A204.1 (cell line): ENCODE data around the gene ZEB1.
"Not testable (repeated sequence)": the region's sequence is repeated elsewhere in the genome, so short reads cannot be mapped to it uniquely, and the experiment has no call there.

Experiments
- FAIRE-seq: peaks from 2 replicates; lab custom pipeline; 2012; peaks lifted over from hg19 to GRCh38; lab: Jason Lieb, UNC

Gene ZEB1

DNA sequence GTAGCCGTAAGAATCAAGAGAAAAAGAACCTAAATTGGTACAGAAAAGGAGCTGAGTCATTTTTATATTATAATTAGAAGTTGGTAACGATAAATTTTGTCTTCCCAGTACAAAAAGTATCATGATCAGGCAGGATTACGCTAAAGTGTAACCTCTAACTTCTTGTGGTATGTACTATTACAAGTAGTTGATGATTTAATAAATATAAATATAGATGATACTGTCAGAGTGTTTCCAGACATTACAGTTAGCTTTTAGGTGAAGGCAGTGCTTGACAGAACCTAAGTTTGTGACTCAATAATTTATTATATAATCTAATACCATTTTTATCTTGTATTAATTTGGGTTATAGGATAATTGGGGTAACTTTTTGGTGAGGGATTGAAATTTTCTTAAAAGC lies 53.4 kb downstream of the ZEB1 start:
- FAIRE-seq = no peak

- no peak for FAIRE-seq
These were observed 55.2 kb downstream of the ZEB1 start for GRCh38 chr10:31374146-31374696.

DNA sequence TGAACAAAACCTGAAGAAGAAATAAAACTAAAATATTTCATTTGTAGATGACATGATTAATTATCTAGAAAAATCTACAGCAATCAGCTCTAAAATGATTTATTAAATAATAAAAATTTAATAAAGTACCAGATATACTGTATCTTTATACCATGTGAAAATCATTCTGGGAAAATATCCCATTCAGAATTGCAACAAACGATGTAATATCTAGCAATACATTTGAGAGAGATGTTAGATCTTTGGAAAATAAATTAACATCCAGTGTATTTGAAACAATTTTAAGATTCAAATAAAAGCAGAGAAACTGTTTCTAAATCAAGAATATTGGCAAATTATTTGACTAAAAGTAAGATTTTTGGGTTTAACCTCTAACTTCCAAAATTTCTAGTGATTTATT lies 62.2 kb downstream of the ZEB1 start:
- FAIRE-seq = no peak

DNA sequence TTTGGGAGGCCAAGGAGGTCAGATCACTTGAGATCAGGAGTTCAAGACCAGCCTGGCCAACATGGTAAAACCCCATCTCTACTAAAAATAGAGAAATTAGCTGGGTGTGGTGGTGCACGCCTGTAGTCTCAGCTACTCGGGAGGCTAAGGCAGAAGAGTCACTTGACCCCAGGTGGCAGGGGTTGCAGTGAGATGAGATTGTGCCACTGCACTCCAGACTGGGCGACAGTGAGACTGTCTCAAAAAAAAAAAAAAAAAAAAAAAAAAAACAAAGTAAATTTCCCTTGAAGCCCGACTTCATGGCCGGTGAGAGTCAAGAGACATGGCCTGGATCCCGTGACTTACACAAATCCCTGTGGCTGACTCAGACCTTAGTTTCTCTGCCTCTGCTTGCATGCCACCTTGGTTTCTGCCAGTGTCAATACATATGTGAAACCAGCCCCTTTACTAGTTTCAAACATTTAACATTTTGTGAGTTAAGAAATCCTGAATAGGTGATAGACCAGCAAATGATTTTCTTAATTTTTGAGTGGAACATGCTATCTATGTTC lies 62.8 kb downstream of the ZEB1 start:
- no peak for FAIRE-seq

GRCh38 chr10:31383810-31384588 lies 65.0 kb downstream of the ZEB1 start:
- no peak for FAIRE-seq

DNA sequence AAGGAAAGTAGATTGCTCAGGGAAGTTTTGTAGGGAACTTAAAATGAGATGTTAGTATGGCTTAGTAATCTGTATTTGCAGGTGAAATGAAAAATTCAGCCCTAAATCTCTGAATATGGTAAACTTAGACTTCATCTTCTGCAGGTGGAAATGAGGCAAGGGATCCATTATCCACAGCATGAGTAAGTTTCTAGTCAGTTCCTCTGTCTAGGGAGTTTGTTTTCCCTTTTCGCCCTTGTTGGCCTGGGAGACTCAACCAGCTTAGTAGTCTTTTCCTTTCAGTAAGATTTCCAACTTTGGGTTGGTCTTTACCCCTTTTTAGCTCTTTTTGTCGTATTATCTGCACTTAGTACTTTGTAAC lies 65.6 kb downstream of the ZEB1 start:
- FAIRE-seq = no peak

GRCh38 chr10:31390804-31391203 lies 71.8 kb downstream of the ZEB1 start:
- no peak for FAIRE-seq

DNA sequence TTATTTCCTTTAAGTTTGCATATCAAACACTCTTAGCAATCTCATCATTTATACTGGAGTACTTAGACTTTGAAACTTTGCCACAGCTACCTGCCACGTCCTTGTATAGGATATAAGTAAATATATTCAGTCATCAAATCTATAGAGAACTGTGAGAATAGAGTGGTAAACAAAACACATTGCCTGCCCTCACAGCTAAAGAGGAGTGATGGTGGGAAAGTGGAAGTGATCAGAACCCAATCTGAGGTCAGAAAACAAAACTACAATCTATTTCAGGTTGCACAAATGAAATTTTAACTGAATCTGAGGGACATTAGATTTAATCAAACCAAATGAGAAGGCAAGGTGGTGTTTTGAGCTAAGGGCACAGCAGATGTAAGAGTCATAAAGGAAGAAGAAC lies 74.8 kb downstream of the ZEB1 start:
- FAIRE-seq = no peak

DNA sequence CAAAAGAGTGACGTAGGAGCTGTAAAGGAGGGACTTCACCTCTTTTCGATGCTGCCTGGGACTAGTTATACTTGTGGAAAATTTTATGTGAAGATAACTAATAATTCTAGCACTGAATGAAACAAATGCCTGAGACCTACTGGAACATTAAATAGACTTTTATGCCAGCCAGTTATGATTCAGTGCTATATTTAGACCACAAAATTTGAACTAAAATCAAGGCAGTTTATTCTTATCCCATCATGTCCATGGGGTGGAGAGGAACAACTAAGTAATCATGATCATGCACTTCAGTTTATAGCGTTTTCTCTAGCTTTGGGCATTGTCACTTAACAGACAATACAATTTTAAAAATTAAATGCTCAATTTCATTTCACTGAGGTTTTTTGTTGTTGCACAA lies 76.7 kb downstream of the ZEB1 start:
- no peak for FAIRE-seq

DNA sequence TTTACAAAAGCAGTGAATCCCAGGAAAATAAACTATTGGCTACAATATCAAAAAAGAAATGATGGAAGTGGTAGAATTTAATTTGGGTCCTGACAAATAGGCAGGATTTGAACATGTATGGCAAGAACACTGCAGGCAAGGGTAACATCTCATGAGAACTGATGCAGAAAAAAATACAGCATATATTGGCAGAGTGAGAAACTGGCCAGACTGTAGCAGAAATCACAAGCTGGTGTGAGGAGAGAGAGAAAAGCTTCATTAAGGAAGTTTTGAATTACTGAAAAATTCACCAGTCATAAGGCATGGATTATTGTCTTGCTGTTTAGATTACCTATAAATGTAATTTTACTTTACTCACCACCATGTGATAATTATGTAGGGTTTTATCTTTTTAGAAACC lies 77.4 kb downstream of the ZEB1 start:
- no peak for FAIRE-seq

DNA sequence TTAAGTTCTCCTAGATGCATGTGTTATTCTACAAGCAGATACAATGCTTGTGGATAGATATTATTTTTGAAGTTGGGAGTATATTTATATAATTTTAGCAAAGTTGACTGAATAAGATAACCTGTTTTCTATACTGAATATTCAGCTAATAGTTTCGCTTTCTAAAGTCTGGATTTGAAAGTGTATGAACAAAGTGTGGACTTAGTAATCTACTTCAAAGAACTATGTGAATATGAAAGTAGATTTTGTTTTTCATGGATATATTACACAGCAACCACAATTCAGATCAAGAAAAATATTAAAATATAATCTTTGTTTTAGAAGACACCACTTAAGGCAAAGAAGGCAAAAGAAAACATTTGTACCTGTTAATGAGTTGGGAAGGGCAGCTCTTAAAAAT lies 78.8 kb downstream of the ZEB1 start:
- FAIRE-seq = no peak

DNA sequence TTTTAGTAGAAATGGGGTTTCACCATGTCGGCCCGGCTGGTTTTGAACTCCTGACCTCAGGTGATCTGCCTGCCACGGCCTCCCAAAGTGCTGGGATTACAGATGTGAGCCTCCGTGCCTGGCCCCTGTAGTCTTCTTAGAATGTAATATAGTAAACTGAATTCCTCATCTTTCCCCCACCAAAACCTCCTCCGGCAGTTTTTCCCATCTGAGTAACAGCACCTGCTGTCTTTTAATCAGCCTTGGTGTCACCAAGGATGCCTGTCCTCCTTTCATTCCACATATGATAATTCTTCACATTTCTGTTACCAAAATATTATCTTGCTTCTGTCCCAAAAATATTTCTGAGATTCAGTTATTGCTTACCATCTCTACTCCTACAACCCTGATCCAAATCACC lies 80.2 kb downstream of the ZEB1 start:
- FAIRE-seq = no peak

DNA sequence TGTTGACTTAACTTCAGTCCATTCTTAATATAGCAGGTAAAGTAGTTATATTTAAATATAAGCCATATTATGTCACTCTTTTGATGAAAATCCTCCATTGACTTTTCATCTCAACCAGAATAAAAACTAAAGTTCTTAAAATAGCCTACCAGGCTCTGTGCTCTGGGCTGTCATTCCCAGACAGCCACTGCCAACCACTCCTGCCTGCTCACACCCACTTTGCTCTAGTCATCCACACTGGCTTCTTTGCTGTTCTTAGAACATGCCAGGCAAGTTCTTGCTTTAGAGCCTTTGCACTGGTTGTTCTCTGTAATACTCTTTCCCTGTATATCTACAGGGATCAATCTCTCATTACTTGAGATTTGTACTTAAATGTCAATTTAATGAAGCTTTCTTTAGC lies 80.6 kb downstream of the ZEB1 start:
- no peak for FAIRE-seq

- FAIRE-seq = no peak
These were observed 82.3 kb downstream of the ZEB1 start for GRCh38 chr10:31401287-31401686.

DNA sequence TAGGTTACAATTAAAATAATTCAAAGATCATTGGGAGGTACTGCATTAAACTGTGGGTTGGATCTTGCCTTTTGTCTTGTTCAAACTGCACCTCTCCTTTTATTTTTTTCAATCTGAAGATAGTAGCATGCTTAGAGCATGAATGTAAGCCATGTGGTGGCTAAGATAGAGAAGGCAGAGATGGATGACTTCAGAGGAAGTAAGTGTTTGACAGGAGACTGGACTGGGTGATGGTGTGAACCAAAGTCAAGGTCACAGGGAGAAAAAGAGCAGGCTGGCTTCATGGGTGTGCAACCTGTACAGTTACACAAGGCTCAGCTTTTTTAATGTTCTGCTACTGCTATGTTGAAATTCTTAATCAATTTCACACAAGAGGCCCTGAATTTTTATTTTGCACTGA lies 85.6 kb downstream of the ZEB1 start:
- FAIRE-seq = no peak

DNA sequence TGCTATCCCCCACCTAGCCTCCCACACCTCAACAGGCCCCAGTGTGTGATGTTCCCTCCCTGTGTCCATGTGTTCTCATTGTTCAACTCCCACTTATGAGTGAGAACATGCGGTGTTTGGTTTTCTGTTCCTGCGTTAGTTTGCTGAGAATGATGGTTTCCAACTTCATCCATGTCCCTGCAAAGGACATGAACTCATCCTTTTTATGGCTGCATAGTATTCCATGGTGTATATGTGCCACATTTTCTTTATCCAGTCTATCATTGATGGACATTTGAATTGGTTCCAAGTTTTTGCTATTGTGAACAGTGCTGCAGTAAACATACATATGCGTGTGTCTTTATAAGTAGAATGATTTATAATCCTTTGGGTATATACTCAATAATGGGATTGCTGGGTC lies 86.8 kb downstream of the ZEB1 start:
- not testable (repeated sequence) for FAIRE-seq

- FAIRE-seq = not testable (repeated sequence)
These were observed 93.4 kb downstream of the ZEB1 start for GRCh38 chr10:31412397-31412796.

DNA sequence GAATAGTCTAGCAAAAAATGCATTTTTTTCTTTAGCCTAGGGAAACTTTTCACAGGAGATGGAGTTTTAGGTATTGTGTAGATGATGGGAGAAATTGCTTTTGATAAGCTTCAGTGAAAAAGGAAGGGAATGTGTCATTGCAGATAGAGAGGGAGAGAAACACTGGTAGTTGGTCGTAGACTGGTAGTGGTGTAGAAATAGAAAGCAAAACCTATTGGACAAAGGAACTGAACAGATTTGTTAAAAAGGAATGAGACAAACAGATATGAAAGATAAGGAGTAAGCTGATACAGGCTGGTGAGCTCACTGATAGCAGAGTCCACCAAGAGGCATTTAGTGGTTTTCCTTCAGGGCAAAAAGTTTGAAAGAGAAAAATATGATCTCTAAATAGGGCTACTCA lies 94.3 kb downstream of the ZEB1 start:
- FAIRE-seq = no peak

DNA sequence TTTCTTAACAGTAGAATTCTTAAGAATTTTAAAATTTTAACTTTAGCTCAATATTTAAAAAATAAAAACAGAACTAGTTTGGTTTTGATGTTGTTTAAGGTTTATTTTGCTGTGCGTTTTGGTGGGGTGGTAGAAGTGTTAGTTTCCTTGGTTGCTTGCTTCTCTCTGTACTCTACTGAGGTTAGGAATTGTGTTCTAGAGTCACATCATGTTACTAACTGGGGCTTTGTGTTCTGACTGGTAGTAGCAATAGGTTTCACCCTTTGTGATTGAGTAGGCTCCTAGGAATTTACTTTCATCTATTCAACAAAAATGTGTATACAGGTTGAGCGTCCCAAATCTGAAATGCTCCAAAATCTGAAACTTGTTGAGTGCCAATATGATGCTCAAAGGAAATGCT lies 99.5 kb downstream of the ZEB1 start:
- no peak for FAIRE-seq

DNA sequence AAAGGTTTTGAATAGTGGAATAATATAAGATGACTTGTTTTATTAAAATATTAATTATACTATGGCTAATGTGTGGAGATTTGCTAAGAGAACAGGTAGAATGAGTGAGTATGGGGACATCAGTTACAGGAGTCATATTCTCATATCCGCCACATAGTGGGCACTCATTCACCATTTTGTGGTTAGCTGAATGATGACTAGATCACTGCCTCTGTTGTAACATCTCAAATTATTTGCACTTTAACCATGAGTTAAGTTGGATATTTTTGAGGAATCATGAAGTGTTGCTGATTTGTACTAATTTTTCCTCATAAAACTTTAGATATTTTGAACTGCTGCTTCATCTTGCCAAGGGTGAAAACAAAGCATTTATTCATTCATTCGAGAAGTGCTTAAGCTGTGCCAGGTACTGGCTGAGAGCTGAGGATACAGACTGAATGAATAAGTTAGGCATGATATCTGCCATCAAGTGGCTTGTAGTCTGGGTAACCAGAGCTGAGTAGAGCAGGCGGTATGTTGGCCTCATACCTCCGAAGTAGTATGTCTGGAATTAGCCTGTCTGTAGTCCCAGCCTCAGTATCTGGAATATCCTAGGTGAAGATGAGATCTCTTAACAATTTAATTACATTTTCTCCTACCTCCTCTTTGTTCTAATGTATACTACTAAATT lies 100.5 kb downstream of the ZEB1 start:
- no peak for FAIRE-seq

DNA sequence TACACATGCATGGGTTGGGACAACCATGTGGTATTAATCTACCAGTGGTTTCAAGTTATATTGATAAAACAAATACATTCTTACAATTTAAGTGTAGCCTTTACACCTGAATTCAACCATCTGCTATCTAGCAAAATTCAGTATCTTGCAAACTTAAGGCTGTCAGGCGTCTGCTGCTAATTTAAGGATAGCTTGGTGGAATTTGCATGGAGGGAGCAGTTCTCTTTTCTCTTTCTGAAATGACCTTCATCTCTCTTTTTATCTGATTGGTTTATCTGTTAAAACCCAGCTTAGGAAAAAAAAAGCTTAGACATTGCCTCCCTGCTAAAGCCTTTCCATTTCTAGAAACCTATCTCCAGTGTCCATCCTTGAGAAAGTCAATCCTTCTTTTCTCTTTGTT lies 102.3 kb downstream of the ZEB1 start:
- FAIRE-seq = no peak

GRCh38 chr10:31422634-31423033 lies 103.6 kb downstream of the ZEB1 start:
- FAIRE-seq = no peak

DNA sequence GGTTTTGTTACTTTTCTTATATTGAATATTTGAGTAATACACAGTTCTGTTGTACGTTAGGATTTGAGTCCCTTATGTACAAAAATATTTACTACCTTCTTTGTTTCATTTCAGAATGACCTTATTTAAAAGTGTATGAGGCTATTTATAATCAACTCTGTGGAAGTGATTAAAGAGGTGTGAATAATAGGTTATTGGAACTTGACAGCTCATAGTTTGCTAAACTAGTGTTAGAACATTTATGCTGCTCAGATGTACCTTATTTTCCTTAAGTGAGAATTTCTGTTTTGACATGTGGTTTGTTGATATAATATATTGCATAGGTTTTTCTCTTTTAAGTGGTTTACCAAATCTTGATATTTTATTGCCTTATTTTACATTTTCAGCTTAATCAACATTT lies 105.5 kb downstream of the ZEB1 start:
- FAIRE-seq = no peak

GRCh38 chr10:31426401-31426800 lies 107.4 kb downstream of the ZEB1 start:
- no peak for FAIRE-seq
